Measurements from ENCODE around the gene TNFAIP1.

Gene TNFAIP1

GRCh38 chr17:28342313-28342712, 6.8 kb downstream of the TNFAIP1 start:
- no peak for TF ChIP-seq JUND (IDR thresholded peaks at IDR 0.05; ENCODE audit: low read depth)
- DNase-seq (ENCODE audit: low read depth in 1 of 2, low spot score in 1 of 2), result no peak
- in situ Hi-C loops (cut with HindIII; ENCODE audit: low pct_unique_long_range_greater_than_20kb, low sequenced_read_pairs), result no loop called here

GRCh38 chr17:28343491-28343932, 8.0 kb downstream of the TNFAIP1 start:
- in situ Hi-C loops (cut with HindIII; ENCODE audit: low pct_unique_long_range_greater_than_20kb, low sequenced_read_pairs), result no loop called here
- peak in 1 of 2 experiments; percentile 53 for DNase-seq (ENCODE audit: low read depth in 1 of 2, low spot score in 1 of 2)
- TF ChIP-seq JUND (IDR thresholded peaks at IDR 0.05; ENCODE audit: low read depth), result no peak

GRCh38 chr17:28344011-28344410, 8.4 kb downstream of the TNFAIP1 start:
- no peak for DNase-seq (ENCODE audit: low read depth in 1 of 2, low spot score in 1 of 2)
- no peak for TF ChIP-seq JUND (IDR thresholded peaks at IDR 0.05; ENCODE audit: low read depth)
- in situ Hi-C loops (cut with HindIII; ENCODE audit: low pct_unique_long_range_greater_than_20kb, low sequenced_read_pairs), result no loop called here

GRCh38 chr17:28344435-28344901, 8.9 kb downstream of the TNFAIP1 start:
- TF ChIP-seq JUND (IDR thresholded peaks at IDR 0.05; ENCODE audit: low read depth), result no peak
- DNase-seq (ENCODE audit: low read depth in 1 of 2, low spot score in 1 of 2), result no peak
- in situ Hi-C loops (cut with HindIII; ENCODE audit: low pct_unique_long_range_greater_than_20kb, low sequenced_read_pairs), result no loop called here

- no peak for TF ChIP-seq JUND (IDR thresholded peaks at IDR 0.05; ENCODE audit: low read depth)
- DNase-seq (ENCODE audit: low read depth in 1 of 2, low spot score in 1 of 2), result no peak
- in situ Hi-C loops (cut with HindIII; ENCODE audit: low pct_unique_long_range_greater_than_20kb, low sequenced_read_pairs), result no loop called here
Observed at GRCh38 chr17:28345419-28346198, 10.0 kb downstream of the TNFAIP1 start.

- in situ Hi-C loops (cut with HindIII; ENCODE audit: low pct_unique_long_range_greater_than_20kb, low sequenced_read_pairs), result no loop called here
- DNase-seq (ENCODE audit: low read depth in 1 of 2, low spot score in 1 of 2), result no peak
Observed at GRCh38 chr17:28346199-28346580, 10.6 kb downstream of the TNFAIP1 start.

GRCh38 chr17:28346746-28347246, 11.2 kb downstream of the TNFAIP1 start:
- no peak for TF ChIP-seq JUND (IDR thresholded peaks at IDR 0.05; ENCODE audit: low read depth)
- DNase-seq (ENCODE audit: low read depth in 1 of 2, low spot score in 1 of 2), result no peak
- in situ Hi-C loops (cut with HindIII; ENCODE audit: low pct_unique_long_range_greater_than_20kb, low sequenced_read_pairs), result no loop called here

More at GRCh38 chr17:28346199-28346580, 10.6 kb downstream of the TNFAIP1 start:
- no peak for TF ChIP-seq JUND (IDR thresholded peaks at IDR 0.05; ENCODE audit: low read depth)

- no peak for TF ChIP-seq JUND (IDR thresholded peaks at IDR 0.05; ENCODE audit: low read depth)
- in situ Hi-C loops (cut with HindIII; ENCODE audit: low pct_unique_long_range_greater_than_20kb, low sequenced_read_pairs), result no loop called here
- peak in 1 of 2 experiments; percentile 78 for DNase-seq (ENCODE audit: low read depth in 1 of 2, low spot score in 1 of 2)
Observed at GRCh38 chr17:28347261-28347891, 11.8 kb downstream of the TNFAIP1 start.

- no peak for DNase-seq (ENCODE audit: low read depth in 1 of 2, low spot score in 1 of 2)
- no peak for TF ChIP-seq JUND (IDR thresholded peaks at IDR 0.05; ENCODE audit: low read depth)
- in situ Hi-C loops (cut with HindIII; ENCODE audit: low pct_unique_long_range_greater_than_20kb, low sequenced_read_pairs), result no loop called here
Observed at GRCh38 chr17:28348979-28349378, 13.4 kb downstream of the TNFAIP1 start.

GRCh38 chr17:28350271-28350670, 14.7 kb downstream of the TNFAIP1 start:
- in situ Hi-C loops (cut with HindIII; ENCODE audit: low pct_unique_long_range_greater_than_20kb, low sequenced_read_pairs), result no loop called here
- no peak for TF ChIP-seq JUND (IDR thresholded peaks at IDR 0.05; ENCODE audit: low read depth)
- DNase-seq (ENCODE audit: low read depth in 1 of 2, low spot score in 1 of 2), result no peak

GRCh38 chr17:28357061-28357900, 21.7 kb downstream of the TNFAIP1 start, which contains the start of gene POLDIP2:
TSS of gene POLDIP2 (minus strand) at chr17:28357527. CDS start at chr17:28357448, 79 bp downstream.
- in situ Hi-C loops (cut with HindIII; ENCODE audit: low pct_unique_long_range_greater_than_20kb, low sequenced_read_pairs), result no loop called here
- DNase-seq (ENCODE audit: low read depth in 1 of 2, low spot score in 1 of 2), result peak; percentile 92 to 98
- TF ChIP-seq JUND (IDR thresholded peaks at IDR 0.05; ENCODE audit: low read depth), result no peak

GRCh38 chr17:28357901-28358197, 22.3 kb downstream of the TNFAIP1 start:
- no peak for DNase-seq (ENCODE audit: low read depth in 1 of 2, low spot score in 1 of 2)
- TF ChIP-seq JUND (IDR thresholded peaks at IDR 0.05; ENCODE audit: low read depth), result no peak
- in situ Hi-C loops (cut with HindIII; ENCODE audit: low pct_unique_long_range_greater_than_20kb, low sequenced_read_pairs), result no loop called here

Measured in T47D (cell line).